Measurements from ENCODE around the gene FASN. TPM values are rescaled to one million over a fixed set of nuclear protein-coding genes. Genes with fewer than 3 reads are reported as not detected.

FASN gene
- total RNA-seq, 1 donor from 2014 or later = 90.9 TPM

DNA sequence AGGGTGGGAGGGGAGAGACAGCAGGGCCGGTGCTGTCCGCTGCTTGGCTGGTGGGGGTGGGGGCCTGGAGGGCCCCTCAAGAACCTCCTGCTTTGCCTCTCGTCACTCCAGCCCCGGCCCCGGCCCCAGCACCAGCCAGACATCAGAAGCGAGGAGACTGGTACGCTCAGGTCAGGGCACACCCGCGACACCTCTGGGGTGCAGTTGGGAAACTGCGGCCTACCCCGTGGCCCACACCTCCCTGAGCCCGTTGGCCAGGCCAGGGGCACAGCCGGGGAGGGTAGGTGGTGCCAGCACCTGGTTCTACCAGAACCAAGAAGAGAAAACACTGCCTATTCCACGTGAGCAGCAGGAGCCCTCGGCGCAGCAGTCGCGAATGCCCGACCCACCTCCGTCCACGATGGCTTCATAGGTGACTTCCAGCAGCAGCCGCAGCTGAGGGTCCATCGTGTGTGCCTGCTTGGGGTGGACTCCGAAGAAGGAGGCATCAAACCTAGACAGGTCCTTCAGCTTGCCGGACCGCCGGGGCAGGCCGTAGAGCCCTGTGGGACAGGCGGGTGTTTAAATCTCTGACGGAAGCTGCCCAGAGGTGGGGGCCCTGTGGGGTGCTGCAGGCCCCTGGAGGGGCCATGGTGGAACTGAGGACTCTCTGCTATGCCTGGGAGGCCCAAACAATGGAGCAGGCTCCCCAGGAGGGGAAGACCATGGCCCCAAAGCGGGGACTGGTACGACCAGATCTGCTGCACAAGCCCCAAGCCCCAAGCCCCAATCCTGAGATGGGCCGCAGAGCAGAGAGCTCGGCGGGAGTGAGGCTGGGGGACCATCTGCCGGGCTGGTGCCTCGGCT is 2.9 kb downstream of the FASN start:
- H3K27me3 ChIP-seq = no peaks in the 10 kb centered on the region
- no peaks in the 10 kb centered on the region for H3K9me3 ChIP-seq
- peaks cover 48 to 56% of the 10 kb centered on the region in 2 donors for H3K36me3 ChIP-seq
- intact Hi-C loops (cut with DNase I) = loop anchor here (5.0 kb wide), 1 partner anchor 168 kb away; the partner anchor contains the start of gene MAFG
- peaks cover 14 to 16% of the 10 kb centered on the region in 2 donors for H3K4me1 ChIP-seq
- DNase-seq (ENCODE audit: low spot score in 2 of 2) = no peak
- TF ChIP-seq, protein P1, sequence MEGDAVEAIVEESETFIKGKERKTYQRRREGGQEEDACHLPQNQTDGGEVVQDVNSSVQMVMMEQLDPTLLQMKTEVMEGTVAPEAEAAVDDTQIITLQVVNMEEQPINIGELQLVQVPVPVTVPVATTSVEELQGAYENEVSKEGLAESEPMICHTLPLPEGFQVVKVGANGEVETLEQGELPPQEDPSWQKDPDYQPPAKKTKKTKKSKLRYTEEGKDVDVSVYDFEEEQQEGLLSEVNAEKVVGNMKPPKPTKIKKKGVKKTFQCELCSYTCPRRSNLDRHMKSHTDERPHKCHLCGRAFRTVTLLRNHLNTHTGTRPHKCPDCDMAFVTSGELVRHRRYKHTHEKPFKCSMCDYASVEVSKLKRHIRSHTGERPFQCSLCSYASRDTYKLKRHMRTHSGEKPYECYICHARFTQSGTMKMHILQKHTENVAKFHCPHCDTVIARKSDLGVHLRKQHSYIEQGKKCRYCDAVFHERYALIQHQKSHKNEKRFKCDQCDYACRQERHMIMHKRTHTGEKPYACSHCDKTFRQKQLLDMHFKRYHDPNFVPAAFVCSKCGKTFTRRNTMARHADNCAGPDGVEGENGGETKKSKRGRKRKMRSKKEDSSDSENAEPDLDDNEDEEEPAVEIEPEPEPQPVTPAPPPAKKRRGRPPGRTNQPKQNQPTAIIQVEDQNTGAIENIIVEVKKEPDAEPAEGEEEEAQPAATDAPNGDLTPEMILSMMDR (IDR thresholded peaks at IDR 0.05) = no peak
- no peak overlapping the region for H3K4me3 ChIP-seq
- H3K27ac ChIP-seq = no peak overlapping the region

DNA sequence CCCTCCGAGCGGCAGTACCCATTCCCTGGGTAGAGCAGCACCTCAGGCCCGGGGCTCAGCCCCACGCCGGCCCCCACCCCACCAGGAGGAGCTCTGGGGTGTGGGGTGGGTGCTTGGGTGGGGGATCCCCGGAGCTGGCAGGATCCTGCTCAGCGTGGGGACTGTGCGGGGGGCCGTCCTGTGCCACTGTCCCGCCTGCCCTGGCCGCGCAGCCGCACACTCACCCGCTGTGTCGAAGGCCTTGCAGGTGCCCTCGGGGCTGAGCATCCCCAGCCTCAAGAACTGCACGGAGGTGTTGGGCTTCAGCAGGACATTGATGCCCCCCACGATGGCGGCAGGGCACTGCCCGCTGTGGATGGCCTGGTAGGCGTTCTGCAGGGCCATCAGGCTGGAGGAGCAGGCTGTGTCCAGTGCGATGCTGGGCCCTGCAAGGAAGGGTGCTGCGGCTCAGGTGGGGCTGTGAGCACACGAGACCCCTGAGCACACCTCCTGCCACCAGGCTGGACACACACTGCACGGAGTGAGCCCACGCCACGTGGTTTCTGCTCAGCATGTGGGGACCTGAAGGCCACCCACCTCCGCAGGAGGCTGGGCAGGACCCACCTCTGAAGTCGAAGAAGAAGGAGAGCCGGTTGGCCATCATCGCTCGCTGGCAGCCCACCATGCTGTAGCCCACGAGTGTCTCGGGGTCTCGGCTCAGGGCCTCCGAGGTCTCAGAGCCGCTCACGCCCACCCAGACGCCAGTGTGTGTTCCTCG is 4.9 kb downstream of the FASN start:
- intact Hi-C loops (cut with DNase I) = no loop called here
- no peak overlapping the region for H3K27ac ChIP-seq
- H3K4me3 ChIP-seq = no peak overlapping the region
- DNase-seq (ENCODE audit: low spot score in 2 of 2) = no peak
- no peaks in the 10 kb centered on the region for H3K9me3 ChIP-seq
- TF ChIP-seq, protein P1 (IDR thresholded peaks at IDR 0.05) = no peak
- peaks cover 68 to 76% of the 10 kb centered on the region in 2 donors for H3K36me3 ChIP-seq
- peaks cover 10 to 12% of the 10 kb centered on the region in 2 donors for H3K4me1 ChIP-seq
- no peaks in the 10 kb centered on the region for H3K27me3 ChIP-seq

DNA sequence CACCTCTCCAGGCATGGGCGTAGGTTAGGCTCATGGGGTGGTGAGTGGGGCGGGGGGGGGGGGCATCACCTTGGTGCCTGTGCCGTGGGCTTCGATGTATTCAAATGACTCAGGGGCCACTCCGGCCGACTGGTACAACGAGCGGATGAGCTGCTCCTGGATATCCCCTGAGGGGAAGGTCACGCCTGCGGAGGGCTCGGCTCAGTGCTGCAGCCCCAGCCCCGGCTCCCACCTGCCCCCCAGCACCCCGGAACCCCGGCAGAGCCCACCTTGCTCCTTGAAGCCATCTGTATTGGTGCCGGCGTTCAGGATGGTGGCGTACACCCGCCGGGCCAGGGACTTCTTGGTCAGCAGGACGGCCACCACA is 5.4 kb downstream of the FASN start:
- intact Hi-C loops (cut with DNase I) = no loop called here

DNA sequence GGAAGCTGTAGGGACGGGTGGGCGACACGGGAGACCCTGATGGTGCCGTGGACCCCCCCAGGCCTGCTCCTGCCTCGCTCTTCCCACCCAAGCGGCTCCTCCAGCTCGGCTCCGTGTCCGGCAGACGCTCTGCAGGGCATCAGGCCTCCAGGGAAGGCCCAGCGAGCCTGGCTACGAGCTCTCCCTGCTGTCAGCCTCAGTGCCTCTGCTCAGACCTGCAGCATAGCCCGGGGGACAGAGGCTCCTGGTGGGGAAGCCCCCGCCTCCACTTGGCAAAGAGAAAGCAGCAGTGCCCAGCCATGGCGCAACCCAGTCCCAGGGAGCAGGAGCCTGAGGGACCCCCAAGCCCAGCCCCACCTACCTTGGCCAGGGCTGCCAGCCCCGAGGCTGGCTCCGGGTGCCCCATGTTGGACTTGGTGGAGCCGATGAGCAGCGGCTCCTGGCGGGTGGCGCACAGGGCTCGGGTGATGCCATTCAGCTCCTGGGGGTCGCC is 5.9 kb downstream of the FASN start:
- Histone ChIP-seq H3K4me1 (peaks cover 9 to 10% of the 10 kb centered on the region in 2 donors), H3K27me3 (no peaks in the 10 kb centered on the region), H3K27ac (no peak overlapping the region), H3K9me3 (no peaks in the 10 kb centered on the region), H3K4me3 (no peak overlapping the region), H3K36me3 (peaks cover 77 to 87% of the 10 kb centered on the region in 2 donors)
- TF ChIP-seq, protein P1 (IDR thresholded peaks at IDR 0.05) = no peak
- no peak for DNase-seq (ENCODE audit: low spot score in 2 of 2)
- intact Hi-C loops (cut with DNase I) = no loop called here

More for the DNA sequence above, 5.4 kb downstream of the FASN start:
- no peaks in the 10 kb centered on the region for H3K27me3 ChIP-seq
- H3K36me3 ChIP-seq = peaks cover 73 to 82% of the 10 kb centered on the region in 2 donors
- no peak overlapping the region for H3K27ac ChIP-seq
- TF ChIP-seq, protein P1 (IDR thresholded peaks at IDR 0.05) = no peak
- no peak overlapping the region for H3K4me3 ChIP-seq
- DNase-seq (ENCODE audit: low spot score in 2 of 2) = no peak
- no peaks in the 10 kb centered on the region for H3K9me3 ChIP-seq
- peaks cover 10 to 12% of the 10 kb centered on the region in 2 donors for H3K4me1 ChIP-seq

DNA sequence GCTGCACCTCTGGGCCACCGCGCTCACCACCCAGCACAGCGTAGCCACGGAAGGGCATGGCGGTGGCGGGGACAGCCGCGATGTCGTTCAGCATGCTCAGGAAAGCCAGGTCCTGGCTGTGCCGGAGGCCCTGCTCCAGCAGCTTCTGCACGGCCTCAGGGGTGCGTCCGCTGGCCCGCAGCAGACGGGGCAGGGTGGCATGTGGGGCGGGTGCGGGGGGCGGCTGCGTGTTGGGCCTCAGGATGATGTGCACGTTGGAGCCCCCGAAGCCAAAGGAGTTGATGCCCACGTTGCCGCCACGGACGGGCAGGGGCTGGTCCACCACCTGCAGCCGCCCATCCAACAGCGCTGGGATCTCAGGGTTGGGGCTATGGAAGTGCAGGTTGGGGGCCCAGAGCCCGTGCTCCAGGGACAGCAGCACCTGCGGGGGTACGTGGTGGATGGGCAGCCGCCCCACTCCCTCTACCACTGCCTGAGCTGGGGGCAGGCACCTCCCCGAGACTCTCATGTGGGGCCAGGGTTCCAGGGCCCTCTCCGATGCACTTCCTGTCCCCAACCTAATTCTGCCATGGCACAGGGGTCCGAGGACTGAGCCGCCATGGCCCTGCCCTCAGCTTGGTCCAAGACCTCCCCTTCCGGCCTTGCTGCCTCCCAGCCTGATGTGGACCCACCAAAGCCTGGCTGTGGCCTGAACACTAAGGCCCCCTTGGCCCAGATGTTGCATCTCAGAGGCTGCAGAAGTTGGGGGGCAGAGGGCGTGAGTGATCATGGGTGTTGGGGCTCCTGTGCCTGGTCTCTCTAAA is 6.6 kb downstream of the FASN start:
- intact Hi-C loops (cut with DNase I) = no loop called here
- Histone ChIP-seq H3K4me3 (no peak overlapping the region), H3K27me3 (no peaks in the 10 kb centered on the region), H3K36me3 (peaks cover 84 to 93% of the 10 kb centered on the region in 2 donors), H3K4me1 (peaks cover 2 to 3% of the 10 kb centered on the region in 2 donors), H3K9me3 (no peaks in the 10 kb centered on the region), H3K27ac (no peak overlapping the region)
- no peak for DNase-seq (ENCODE audit: low spot score in 2 of 2)
- TF ChIP-seq, protein P1 (IDR thresholded peaks at IDR 0.05) = no peak

All from ascending aorta (tissue), 2 donors.